Stimulated activated CD8-positive, alpha-beta memory T cell treated with anti-CD3 and anti-CD28 coated beads, Interleukin-15, amount 100 ng/mL, for 1 hour (primary cell): ENCODE results near the gene DUS4L.

ENCODE experiments used
- DNase-seq: peaks from one replicate; pipeline ENCODE4 v3.0.0-alpha.2; 2020; ENCODE audit warnings: low read depth

The DUS4L gene

GRCh38 chr7:107580716-107581383 lies 17.1 kb downstream of the DUS4L start:
- no peak for DNase-seq

- no peak for DNase-seq
Observed at GRCh38 chr7:107581387-107582013, 17.7 kb downstream of the DUS4L start.

GRCh38 chr7:107582875-107583274 lies 19.1 kb downstream of the DUS4L start:
- no peak for DNase-seq

- no peak for DNase-seq
Observed at GRCh38 chr7:107584716-107585115, 20.9 kb downstream of the DUS4L start.

GRCh38 chr7:107588529-107589130 lies 24.9 kb downstream of the DUS4L start:
- DNase-seq, result no peak

GRCh38 chr7:107591421-107591820 lies 27.6 kb downstream of the DUS4L start:
- no peak for DNase-seq

- DNase-seq, result no peak
Observed at GRCh38 chr7:107592361-107593024, 28.7 kb downstream of the DUS4L start.

- no peak for DNase-seq
Observed at GRCh38 chr7:107593025-107593410, 29.2 kb downstream of the DUS4L start.

- no peak for DNase-seq
Observed at GRCh38 chr7:107594961-107595737, 31.4 kb downstream of the DUS4L start.

- no peak for DNase-seq
Observed at GRCh38 chr7:107596881-107597581, 33.3 kb downstream of the DUS4L start.

- no peak for DNase-seq
Observed at GRCh38 chr7:107597582-107597916, 33.8 kb downstream of the DUS4L start.

- DNase-seq, result no peak
Observed at GRCh38 chr7:107597953-107598352, 34.2 kb downstream of the DUS4L start.

GRCh38 chr7:107599262-107599661 lies 35.5 kb downstream of the DUS4L start:
- DNase-seq, result no peak

GRCh38 chr7:107600816-107601215 lies 37.0 kb downstream of the DUS4L start:
- no peak for DNase-seq

GRCh38 chr7:107605218-107605815 lies 41.5 kb downstream of the DUS4L start:
- DNase-seq, result no peak

- no peak for DNase-seq
Observed at GRCh38 chr7:107606303-107606702, 42.5 kb downstream of the DUS4L start.

GRCh38 chr7:107609811-107610261 lies 46.1 kb downstream of the DUS4L start:
- DNase-seq, result no peak

GRCh38 chr7:107610323-107610722 lies 46.6 kb downstream of the DUS4L start:
- no peak for DNase-seq

- no peak for DNase-seq
Observed at GRCh38 chr7:107613439-107613838, 49.7 kb downstream of the DUS4L start.

GRCh38 chr7:107613948-107614347 lies 50.2 kb downstream of the DUS4L start:
- no peak for DNase-seq

GRCh38 chr7:107614425-107614824 lies 50.7 kb downstream of the DUS4L start:
- DNase-seq, result no peak
